HG03060 (cell line): ENCODE measurements around the gene BORCS5.
"Not testable (repeated sequence)": the region's sequence is repeated elsewhere in the genome, so short reads cannot be mapped to it uniquely, and the experiment has no call there.

Experiments
- ATAC-seq: cut with Tn5 transposase; IDR thresholded peaks from one replicate; pipeline ENCODE4 v1.9.1; 2021; ENCODE audit warnings: low read depth, moderate number of reproducible peaks; ENCODE audit not compliant: unreplicated experiment

The BORCS5 gene

GRCh38 chr12:12384571-12385340 is 27.9 kb downstream of the BORCS5 start:
- ATAC-seq: no peak

GRCh38 chr12:12387501-12387900 is 30.6 kb downstream of the BORCS5 start:
- ATAC-seq: no peak

GRCh38 chr12:12392413-12392812 is 35.5 kb downstream of the BORCS5 start:
- ATAC-seq: no peak

DNA sequence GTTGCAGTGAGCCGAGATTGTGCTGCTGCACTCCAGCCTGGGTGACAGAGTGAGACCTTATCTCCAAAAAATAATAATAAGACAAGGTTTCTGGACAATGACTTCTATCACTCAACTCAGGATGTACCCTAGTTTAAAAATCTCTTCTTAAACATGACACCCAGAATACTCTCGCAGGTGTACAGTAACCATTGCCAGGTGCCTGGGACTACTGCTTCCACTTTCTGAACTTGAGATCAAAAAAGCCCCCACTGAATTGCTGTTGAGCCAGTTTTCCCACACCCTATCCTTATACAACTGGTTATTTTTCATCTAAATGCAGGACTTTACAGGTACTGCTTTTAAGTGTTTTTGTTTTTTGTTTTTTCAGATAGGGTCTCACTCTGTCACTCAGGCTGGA is 36.3 kb downstream of the BORCS5 start:
- ATAC-seq: no peak

DNA sequence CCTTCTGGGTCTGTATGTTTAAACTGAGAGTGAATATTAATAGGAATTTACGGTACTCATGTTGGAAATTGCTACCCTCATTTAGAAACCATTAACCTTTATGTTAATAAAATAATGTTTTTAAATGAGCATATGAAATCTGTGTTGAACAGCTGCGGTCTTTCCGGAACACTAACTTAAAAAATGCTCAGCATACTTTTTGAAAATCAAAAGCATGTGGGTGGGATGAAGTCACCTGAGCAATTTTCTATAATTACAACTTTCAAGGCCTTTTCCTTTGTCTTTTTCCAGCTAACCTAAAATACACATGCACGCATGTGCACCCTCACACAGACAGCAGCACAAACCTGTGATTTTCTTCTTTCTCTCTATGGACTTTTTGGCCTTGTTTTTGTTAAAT is 39.8 kb downstream of the BORCS5 start:
- no peak for ATAC-seq

GRCh38 chr12:12397184-12397583 is 40.3 kb downstream of the BORCS5 start:
- no peak for ATAC-seq

GRCh38 chr12:12398026-12398859 is 41.4 kb downstream of the BORCS5 start:
- no peak for ATAC-seq

- no peak for ATAC-seq
Measured at GRCh38 chr12:12399161-12399560, 42.3 kb downstream of the BORCS5 start.

DNA sequence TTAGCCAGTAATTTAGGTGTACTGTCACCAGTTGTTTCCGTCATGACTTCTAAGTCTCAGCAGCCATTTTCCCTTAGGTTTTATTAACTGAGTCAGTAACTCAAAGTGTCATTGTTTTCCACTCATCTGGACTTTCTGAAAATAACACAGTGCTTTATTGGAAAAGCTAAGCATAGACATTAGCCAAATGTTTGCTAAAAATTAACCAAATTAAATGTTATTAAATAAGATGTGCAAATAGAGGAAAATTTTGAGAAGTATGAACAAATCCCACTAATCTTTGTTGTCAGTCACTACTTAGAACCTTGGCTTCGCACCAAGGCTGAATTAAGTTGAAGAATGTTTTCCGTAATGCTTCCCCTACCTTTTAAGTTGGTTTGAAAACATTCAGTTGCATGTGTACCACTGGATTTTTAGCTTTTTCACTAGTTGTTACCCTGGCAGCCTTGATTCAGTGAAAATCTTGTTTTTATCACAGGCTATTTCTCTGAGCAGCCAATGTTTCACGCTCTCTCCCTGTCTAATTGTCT is 43.0 kb downstream of the BORCS5 start:
- ATAC-seq: no peak

- ATAC-seq: no peak
Measured at GRCh38 chr12:12400793-12401192, 43.9 kb downstream of the BORCS5 start.

DNA sequence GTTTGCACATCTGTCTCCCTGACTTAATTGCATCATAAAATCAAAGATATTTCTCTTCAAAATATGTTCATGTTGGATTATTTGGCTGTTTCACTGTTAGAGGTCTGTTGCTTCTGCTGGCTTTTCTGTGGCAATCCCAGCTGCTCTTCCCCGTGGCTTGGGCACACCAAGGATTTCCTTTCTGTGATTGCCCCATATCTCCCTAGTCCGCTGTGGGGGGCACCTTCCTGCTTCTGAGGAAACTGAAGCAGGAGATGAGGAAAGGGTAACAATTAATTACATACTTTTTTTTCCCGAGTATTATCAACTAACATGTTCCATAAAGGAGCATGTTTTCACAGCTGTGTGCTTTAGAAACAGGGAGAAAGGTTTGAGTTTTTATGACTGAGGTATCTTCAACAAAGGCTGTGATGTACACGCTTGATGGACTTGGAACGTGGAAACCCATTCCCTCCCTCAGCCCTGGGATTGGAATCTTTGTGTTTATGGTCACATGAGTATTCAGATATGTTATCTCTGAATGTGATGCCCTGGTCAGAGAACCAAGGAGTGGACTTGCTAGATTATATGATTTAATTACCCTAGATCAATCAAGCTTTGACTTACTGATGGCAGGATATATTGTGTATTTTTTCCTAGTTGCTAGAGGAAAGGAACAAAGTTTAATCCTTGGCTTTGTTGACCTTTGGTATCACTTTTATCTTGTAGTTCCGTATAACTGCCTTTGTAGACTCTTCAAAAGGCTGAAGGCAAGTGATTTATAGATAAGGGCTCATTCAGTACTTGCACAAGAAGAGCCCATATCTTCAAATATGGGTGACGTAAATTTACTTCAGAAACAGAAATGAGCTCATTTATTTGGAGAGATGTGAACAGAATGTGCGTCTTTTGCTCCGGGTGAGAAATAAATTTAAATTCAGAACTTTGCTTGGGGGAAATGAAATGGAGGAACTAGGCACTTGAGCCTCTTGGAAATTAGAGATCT is 46.7 kb downstream of the BORCS5 start:
- ATAC-seq: no peak

DNA sequence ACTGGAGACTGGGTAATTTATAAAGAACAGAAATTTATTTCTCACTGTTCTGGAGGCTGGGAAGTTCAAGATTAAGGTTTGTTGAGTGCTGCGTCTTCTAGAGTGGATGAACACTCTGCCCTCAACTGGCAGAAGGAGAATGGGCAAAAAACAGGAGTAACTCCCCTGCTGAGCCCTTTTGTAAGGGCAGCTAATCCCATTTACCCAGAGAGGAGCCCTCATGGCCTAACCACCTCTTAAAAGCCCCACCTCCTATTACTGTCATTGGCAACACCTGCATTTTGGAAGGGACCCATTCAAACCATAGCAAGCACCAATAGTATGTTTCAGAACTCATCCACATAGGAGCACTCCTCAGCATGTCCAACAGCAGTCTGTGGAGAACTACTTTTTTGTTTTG is 47.4 kb downstream of the BORCS5 start:
- no peak for ATAC-seq

- no peak for ATAC-seq
Measured at GRCh38 chr12:12405882-12406281, 49.0 kb downstream of the BORCS5 start.

DNA sequence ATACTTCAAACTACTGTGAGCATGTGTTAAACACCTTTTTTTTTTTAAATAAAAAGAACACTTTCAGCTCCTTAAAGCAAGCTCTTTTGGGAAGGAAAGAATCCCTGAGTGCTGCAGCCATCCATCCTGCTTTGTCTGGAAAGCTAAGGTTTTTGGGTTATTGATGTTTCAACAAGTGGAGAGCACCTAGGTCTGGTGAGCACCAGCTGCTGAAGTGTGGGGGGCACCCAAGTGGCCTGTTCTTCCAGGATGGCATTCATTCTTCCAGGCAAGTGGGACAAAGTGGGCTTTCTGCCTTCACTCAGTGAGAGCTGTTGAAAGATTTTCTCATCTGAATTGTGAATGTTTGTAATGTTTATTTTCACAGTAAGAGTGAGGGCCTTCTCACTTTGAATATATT is 49.9 kb downstream of the BORCS5 start:
- ATAC-seq: no peak

DNA sequence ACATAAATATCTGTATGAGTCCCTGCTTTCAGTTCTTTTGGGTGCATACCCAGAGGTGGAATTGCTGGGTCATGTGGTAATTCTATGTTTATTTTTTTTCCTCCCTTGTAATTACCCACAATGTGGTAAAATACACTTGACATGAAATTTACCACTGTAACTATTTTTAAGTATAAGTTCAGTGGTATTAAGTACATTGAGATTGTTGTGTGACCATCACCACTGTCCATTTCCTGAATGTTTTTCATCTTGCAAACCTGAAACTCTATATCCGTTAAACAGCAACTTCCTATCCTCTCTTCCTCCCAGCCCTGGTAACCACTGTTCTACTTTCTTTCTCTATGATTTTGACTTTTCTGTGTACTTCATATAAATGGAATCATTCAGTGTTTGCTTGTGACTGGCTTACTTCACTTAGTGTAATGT is 51.4 kb downstream of the BORCS5 start:
- ATAC-seq: no peak

GRCh38 chr12:12409337-12409736 is 52.5 kb downstream of the BORCS5 start:
- ATAC-seq: not testable (repeated sequence)

DNA sequence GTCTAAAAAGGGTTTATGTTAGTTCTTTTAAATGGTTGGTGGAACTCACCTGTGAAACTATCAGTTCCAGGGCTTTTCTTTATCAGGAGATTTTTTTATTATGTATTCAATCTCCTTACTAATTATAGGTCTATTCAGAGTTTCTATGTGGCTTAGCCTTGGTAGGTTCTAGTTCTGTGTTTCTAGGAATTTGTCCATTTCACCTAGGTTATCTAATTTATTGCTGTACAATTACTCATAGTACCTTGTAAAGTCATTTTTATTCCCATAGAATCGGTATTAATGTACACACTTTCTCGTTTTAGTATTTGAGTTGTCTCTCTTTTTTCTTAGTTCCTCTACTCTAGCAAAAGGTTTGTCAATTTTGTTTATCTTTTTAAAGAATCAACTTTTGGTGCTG is 59.0 kb downstream of the BORCS5 start:
- no peak for ATAC-seq

- ATAC-seq: not testable (repeated sequence)
Measured at GRCh38 chr12:12419165-12419564, 62.3 kb downstream of the BORCS5 start.

DNA sequence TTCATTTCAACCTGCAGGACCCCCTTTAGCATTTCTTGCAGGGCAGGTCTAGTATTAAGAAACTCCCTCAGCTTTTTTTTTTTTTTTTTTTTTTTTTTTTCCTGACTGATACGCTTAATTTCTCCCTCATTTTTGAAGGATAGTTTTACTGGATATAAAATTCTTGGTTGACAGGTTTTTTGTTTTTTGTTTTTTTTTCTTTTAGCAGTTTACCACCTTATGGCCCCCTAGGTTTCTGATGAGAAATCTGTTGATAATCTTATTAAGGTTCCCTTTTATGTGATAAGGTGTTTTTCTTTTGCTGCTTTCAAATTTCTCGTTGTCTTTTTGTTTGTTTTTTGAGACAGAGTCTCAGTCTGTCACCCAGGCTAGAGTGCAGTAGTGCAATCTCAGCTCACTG is 66.5 kb downstream of the BORCS5 start:
- no peak for ATAC-seq

DNA sequence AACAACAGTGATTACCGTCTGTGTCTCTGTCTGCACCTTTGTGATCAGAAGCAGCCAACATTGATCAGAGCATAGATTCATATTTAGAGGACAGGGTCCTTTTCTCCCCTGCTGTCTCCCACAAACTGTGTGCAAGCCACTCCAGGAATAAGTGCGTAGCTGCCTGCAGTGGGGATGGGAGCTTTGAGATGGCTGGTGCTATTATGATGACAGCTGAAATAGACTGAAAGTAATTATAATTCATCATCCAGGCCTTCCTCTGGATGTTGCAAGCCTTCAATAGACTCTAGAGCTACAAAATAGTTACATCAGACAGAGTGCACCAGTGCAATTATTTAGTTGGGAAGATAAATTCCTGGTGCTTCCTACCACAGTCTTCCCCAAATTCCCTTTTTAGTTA is 68.1 kb downstream of the BORCS5 start:
- ATAC-seq: no peak
